Measurements from ENCODE around the gene RCVRN.

RCVRN gene

DNA sequence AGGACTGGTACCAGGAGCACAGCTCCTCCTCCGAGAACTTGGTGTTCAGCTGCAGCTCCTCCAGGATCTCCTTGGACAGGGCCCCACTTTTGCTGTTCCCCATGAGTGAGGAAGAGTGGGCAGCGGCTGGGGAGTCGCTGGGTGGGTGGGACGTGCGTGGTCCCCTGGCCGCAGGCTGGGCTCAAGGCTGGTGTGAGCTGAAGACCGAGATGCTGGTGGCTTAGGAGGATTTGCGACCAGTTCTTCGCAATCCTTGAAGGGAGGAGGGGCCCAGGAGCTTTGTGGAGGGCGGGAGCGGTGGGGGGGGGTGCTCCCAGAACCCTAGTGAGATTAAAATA lies at the start of gene RCVRN:
Gene RCVRN (minus strand): TSS at position 194 of the 338 bp plus-strand sequence. CDS start 91 bp downstream, at position 103.
- TF ChIP-seq, protein P1, sequence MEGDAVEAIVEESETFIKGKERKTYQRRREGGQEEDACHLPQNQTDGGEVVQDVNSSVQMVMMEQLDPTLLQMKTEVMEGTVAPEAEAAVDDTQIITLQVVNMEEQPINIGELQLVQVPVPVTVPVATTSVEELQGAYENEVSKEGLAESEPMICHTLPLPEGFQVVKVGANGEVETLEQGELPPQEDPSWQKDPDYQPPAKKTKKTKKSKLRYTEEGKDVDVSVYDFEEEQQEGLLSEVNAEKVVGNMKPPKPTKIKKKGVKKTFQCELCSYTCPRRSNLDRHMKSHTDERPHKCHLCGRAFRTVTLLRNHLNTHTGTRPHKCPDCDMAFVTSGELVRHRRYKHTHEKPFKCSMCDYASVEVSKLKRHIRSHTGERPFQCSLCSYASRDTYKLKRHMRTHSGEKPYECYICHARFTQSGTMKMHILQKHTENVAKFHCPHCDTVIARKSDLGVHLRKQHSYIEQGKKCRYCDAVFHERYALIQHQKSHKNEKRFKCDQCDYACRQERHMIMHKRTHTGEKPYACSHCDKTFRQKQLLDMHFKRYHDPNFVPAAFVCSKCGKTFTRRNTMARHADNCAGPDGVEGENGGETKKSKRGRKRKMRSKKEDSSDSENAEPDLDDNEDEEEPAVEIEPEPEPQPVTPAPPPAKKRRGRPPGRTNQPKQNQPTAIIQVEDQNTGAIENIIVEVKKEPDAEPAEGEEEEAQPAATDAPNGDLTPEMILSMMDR (IDR thresholded peaks at IDR 0.05; ENCODE audit: low read length, missing control alignments), result no peak
- H3K4me3 ChIP-seq (replicated peaks; ENCODE audit: low read depth, low read length), result no peak within 1 kb of the TSS
- no peak for DNase-seq (ENCODE audit: low read depth)

DNA sequence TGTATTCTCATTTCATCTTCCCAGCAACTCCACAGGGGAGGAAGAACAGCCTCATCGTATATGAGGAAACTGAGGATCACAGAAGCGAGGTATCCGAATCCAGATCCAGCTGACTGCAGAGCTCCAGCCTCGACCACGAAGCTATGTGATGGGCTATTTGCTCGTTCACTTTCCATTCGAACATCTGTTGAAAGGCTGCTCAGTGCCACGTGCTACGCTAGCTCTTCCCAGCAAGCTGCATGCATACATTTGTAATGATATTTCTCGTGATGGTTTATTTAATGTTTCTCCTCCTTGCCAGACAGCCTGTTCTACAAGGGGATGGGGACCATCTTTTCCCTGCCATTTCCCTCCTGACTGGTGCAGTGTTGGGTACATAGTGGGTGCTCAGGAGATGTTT lies 48.4 kb upstream of the RCVRN start:
- no peak for DNase-seq (ENCODE audit: low read depth)
- no peak overlapping the region for H3K4me3 ChIP-seq (replicated peaks; ENCODE audit: low read depth, low read length)
- TF ChIP-seq, protein P1 (IDR thresholded peaks at IDR 0.05; ENCODE audit: low read length, missing control alignments), result no peak

DNA sequence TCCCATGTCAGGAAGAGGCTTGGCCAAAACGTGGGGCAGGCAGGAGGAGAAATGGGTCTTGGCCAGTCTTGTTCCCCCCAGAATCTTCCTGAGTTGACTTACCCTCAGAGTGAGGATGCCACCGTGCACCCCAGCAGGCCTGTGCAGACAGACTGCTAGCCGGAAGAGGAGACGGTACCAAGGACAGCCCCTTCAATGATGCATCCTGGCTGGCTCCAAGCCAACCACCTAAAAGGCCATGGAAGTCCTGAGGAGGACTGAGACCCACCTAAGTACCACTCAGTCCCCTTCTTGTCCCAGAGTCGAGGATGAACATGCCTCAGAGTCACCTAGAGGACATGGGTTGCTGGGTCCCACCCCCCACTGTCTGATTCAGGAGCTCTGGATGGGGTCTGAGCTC lies 46.7 kb upstream of the RCVRN start:
- H3K4me3 ChIP-seq (replicated peaks; ENCODE audit: low read depth, low read length), result no peak overlapping the region
- TF ChIP-seq, protein P1 (IDR thresholded peaks at IDR 0.05; ENCODE audit: low read length, missing control alignments), result no peak
- no peak for DNase-seq (ENCODE audit: low read depth)

DNA sequence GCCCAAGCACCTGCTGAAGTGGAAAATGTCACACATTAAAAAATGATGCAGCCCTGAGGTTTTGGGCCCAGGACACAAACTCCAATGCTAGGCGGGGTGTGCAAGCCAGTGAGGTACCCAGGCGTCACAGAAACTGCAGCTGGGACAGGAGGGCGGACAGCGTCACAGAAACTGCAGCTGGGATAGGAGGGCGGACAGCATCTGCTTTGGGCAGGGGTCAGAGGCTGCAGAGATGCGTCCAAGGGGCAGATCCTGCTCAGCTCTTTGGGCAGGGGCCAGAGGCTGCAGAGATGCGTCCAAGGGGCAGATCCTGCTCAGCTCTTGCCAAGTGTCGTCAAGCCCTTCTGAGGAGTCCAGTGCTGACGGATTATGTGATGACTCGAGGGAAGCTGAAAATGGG lies 43.9 kb upstream of the RCVRN start:
- no peak for DNase-seq (ENCODE audit: low read depth)
- no peak overlapping the region for H3K4me3 ChIP-seq (replicated peaks; ENCODE audit: low read depth, low read length)
- TF ChIP-seq, protein P1 (IDR thresholded peaks at IDR 0.05; ENCODE audit: low read length, missing control alignments), result no peak

DNA sequence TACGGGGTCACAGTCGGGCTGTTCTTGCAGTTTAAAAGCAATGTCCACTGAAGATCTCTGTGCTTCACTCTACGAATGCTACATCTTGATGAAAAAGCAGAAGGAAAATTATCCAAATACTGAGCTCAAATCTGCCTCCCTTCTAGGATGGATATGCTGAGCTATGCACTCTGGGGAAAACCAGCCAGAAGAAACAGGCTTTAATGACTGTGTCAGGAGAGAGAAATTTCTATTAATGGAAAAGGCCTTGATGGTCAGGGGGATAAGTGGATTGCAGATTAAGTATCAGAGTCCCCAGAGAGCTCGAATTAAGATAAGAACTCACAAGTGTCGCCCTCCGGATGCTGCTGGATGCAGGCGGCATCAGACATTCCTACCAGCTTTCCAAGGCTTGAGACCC lies 39.6 kb upstream of the RCVRN start:
- TF ChIP-seq, protein P1 (IDR thresholded peaks at IDR 0.05; ENCODE audit: low read length, missing control alignments), result no peak
- no peak overlapping the region for H3K4me3 ChIP-seq (replicated peaks; ENCODE audit: low read depth, low read length)
- no peak for DNase-seq (ENCODE audit: low read depth)

DNA sequence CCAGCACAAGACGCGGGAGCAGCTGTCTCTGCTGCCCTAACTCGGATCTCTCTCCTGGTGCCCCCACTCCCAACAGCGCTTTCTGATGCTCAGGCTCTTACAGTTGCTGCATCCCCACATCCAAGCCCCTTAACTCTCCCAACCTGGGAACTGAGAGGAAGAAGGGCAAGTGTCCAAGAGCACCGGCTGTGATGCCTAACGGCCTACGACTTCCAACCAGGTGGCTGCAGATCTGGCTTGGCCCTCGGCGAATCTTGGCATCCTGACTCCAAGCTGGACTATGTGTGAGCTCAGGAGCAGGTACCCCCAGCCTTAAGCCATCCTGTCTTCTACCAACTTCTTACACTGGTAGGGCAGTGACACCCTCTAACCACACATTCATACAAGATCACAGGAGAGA lies 38.3 kb upstream of the RCVRN start:
- DNase-seq (ENCODE audit: low read depth), result no peak
- no peak overlapping the region for H3K4me3 ChIP-seq (replicated peaks; ENCODE audit: low read depth, low read length)
- TF ChIP-seq, protein P1 (IDR thresholded peaks at IDR 0.05; ENCODE audit: low read length, missing control alignments), result no peak

DNA sequence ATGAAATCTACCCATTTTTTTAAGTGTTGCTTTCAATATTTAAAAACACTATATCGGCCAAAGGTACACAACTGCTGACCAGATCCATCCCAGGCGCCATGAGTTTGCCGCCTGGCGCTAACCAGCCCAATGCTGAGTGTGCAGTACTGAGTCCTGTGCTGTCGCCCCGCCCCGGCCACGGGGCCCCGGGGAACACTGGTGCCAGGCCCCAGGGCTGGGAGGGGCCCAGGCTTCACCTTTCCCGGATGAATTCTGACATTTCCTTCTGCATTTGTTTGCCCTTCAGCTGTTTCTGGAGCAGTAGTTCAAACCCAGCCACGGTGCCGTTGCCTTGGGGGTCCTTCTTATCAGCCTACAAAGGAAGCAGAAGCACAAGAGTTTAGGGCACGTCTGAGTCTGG lies 37.8 kb upstream of the RCVRN start:
- DNase-seq (ENCODE audit: low read depth), result no peak
- TF ChIP-seq, protein P1 (IDR thresholded peaks at IDR 0.05; ENCODE audit: low read length, missing control alignments), result no peak
- H3K4me3 ChIP-seq (replicated peaks; ENCODE audit: low read depth, low read length), result no peak overlapping the region

All from fibroblast of pulmonary artery (primary cell).